NT2/D1 (cell line): Measurements from ENCODE around the gene SLC37A1.

Source experiments
- SUZ12 ChIP-seq: IDR thresholded peaks from 2 replicates; pipeline ENCODE4 v1.6.1; 2011; ENCODE audit not compliant: insufficient read length, insufficient read depth; ENCODE audit errors: extremely low read depth
- YY1 ChIP-seq: IDR thresholded peaks from 2 replicates; pipeline ENCODE4 v1.6.1; 2011; ENCODE audit not compliant: insufficient read length, insufficient read depth
- ZNF274 ChIP-seq: IDR thresholded peaks from 2 replicates; pipeline ENCODE4 v1.6.1; 2011; ENCODE audit warnings: mild to moderate bottlenecking, low read depth, low read length

- no peak for TF ChIP-seq ZNF274
- TF ChIP-seq SUZ12, result no peak
- TF ChIP-seq YY1, result no peak
These were observed 81.1 kb downstream of the SLC37A1 start for GRCh38 chr21:42594616-42595282.
